Mammary epithelial cell (primary cell): ENCODE measurements around the gene METAP1D.

Experiments used
- CTCF ChIP-seq, 2 donors: IDR thresholded peaks in 1 of 2; conservative IDR thresholded peaks in 1 of 2; 2 replicates each; pipeline ENCODE4 v1.5.1; 2011 to 2012; ENCODE audit warnings: inconsistent platforms in 2 of 2, low read length in 2 of 2, mild to moderate bottlenecking in 2 of 2, control low read depth in 1 of 2, low read depth in 1 of 2; ENCODE audit not compliant: insufficient read depth in 1 of 2; ENCODE audit errors: extremely low read depth in 1 of 2
- EZH2 ChIP-seq: IDR thresholded peaks from 2 replicates; pipeline ENCODE4 v1.6.1; 2012; ENCODE audit warnings: low read length, inconsistent platforms, borderline replicate concordance

GRCh38 chr2:172085460-172086159, 85.9 kb downstream of the METAP1D start, which contains the start of gene DLX1:
- TF ChIP-seq CTCF (conservative IDR thresholded peaks at IDR 0.05 in 1 of 2, IDR thresholded peaks at IDR 0.05 in 1 of 2; ENCODE audit: extremely low read depth in 1 of 2, insufficient read depth in 1 of 2, low read depth in 1 of 2, low read length in 2 of 2) (no peak), EZH2 (no peak)
